Measurements from ENCODE around the gene ASB9.

The ASB9 gene

DNA sequence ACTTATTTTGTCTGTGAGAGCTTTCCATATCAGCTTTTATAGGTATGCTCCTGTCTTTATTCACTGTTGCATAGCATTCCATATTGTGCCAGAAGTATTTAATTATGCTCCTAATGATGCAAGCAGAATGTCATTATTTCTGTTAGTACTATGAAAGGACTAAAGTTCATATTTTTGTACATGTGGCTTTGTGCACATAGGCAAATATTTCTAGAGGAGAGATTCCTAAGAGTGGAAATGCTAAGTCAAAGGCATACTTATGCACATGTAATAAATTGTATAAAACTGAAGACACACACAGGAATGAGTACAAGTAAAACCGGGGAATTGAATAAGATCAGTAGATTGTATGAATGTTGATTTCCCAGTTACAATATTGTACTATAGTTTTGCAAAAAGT, 1.9 kb upstream of the ASB9 start:
- TF ChIP-seq POLR2AphosphoS5 (IDR thresholded peaks at IDR 0.05; ENCODE audit: low read depth, low read length) (no peak), FOXP2 (optimal IDR thresholded peaks at IDR 0.05; ENCODE audit: borderline replicate concordance, extremely low read depth, extremely low read length, insufficient read depth) (no peak), TAF1 (IDR thresholded peaks at IDR 0.05; ENCODE audit: borderline replicate concordance, insufficient read depth, low read length) (no peak), SIN3A (IDR thresholded peaks at IDR 0.05; ENCODE audit: borderline replicate concordance, insufficient read depth, low read length) (no peak)
- TF ChIP-seq, protein P1, sequence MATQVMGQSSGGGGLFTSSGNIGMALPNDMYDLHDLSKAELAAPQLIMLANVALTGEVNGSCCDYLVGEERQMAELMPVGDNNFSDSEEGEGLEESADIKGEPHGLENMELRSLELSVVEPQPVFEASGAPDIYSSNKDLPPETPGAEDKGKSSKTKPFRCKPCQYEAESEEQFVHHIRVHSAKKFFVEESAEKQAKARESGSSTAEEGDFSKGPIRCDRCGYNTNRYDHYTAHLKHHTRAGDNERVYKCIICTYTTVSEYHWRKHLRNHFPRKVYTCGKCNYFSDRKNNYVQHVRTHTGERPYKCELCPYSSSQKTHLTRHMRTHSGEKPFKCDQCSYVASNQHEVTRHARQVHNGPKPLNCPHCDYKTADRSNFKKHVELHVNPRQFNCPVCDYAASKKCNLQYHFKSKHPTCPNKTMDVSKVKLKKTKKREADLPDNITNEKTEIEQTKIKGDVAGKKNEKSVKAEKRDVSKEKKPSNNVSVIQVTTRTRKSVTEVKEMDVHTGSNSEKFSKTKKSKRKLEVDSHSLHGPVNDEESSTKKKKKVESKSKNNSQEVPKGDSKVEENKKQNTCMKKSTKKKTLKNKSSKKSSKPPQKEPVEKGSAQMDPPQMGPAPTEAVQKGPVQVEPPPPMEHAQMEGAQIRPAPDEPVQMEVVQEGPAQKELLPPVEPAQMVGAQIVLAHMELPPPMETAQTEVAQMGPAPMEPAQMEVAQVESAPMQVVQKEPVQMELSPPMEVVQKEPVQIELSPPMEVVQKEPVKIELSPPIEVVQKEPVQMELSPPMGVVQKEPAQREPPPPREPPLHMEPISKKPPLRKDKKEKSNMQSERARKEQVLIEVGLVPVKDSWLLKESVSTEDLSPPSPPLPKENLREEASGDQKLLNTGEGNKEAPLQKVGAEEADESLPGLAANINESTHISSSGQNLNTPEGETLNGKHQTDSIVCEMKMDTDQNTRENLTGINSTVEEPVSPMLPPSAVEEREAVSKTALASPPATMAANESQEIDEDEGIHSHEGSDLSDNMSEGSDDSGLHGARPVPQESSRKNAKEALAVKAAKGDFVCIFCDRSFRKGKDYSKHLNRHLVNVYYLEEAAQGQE (IDR thresholded peaks at IDR 0.05; ENCODE audit: insufficient read depth in 1 of 2, low read depth in 2 of 2, low read length in 2 of 2), result no peak

DNA sequence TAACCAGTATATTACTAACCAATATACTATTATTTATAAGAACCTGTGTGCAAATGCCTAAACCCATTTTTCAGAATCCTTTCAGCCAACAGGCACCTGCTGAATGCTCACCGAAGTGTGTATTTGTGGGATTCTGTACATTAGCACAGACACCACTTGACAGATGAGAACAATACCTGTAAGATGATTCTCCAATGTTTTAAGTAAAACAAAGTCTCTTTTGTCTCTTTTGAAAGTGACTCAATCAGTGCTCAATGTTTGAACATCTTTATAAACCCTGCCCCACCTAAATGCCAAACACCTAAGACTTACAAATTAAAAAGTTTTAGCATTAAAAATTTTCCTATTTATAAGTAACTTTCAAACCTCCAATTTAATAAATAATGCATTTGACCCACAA, 763 bp downstream of the ASB9 start:
- TF ChIP-seq, protein P1 (IDR thresholded peaks at IDR 0.05; ENCODE audit: insufficient read depth in 1 of 2, low read depth in 2 of 2, low read length in 2 of 2), result no peak
- TF ChIP-seq FOXP2 (optimal IDR thresholded peaks at IDR 0.05; ENCODE audit: borderline replicate concordance, extremely low read depth, extremely low read length, insufficient read depth) (no peak), POLR2AphosphoS5 (IDR thresholded peaks at IDR 0.05; ENCODE audit: low read depth, low read length) (no peak)

GRCh38 chrX:15254852-15255251, 15.0 kb downstream of the ASB9 start:
- TF ChIP-seq, protein P1 (IDR thresholded peaks at IDR 0.05; ENCODE audit: insufficient read depth in 1 of 2, low read depth in 2 of 2, low read length in 2 of 2), result no peak
- TF ChIP-seq TAF1 (IDR thresholded peaks at IDR 0.05; ENCODE audit: borderline replicate concordance, insufficient read depth, low read length) (no peak), SIN3A (IDR thresholded peaks at IDR 0.05; ENCODE audit: borderline replicate concordance, insufficient read depth, low read length) (no peak), POLR2AphosphoS5 (IDR thresholded peaks at IDR 0.05; ENCODE audit: low read depth, low read length) (no peak), FOXP2 (optimal IDR thresholded peaks at IDR 0.05; ENCODE audit: borderline replicate concordance, extremely low read depth, extremely low read length, insufficient read depth) (no peak)

DNA sequence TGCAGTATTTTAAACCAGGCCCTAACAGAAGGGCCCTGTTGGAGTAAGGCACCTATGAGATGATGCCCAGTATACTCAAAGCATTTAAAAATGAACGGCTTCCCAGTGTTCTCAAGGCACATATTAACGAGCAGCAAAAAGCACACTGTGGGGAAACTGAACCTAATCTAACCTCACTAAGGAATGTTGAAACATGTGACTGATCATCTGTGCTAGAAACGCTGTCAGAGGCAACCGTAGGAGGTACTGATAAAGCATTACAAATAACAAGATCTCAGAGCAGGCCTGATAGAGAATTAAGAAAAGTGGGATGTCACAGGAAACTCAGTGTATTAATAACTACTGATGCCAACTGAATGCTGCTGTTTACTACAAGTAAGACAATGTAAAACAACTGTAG, 24.0 kb downstream of the ASB9 start:
- TF ChIP-seq FOXP2 (optimal IDR thresholded peaks at IDR 0.05; ENCODE audit: borderline replicate concordance, extremely low read depth, extremely low read length, insufficient read depth) (no peak), TAF1 (IDR thresholded peaks at IDR 0.05; ENCODE audit: borderline replicate concordance, insufficient read depth, low read length) (no peak), POLR2AphosphoS5 (IDR thresholded peaks at IDR 0.05; ENCODE audit: low read depth, low read length) (no peak), SIN3A (IDR thresholded peaks at IDR 0.05; ENCODE audit: borderline replicate concordance, insufficient read depth, low read length) (no peak)
- TF ChIP-seq, protein P1 (IDR thresholded peaks at IDR 0.05; ENCODE audit: insufficient read depth in 1 of 2, low read depth in 2 of 2, low read length in 2 of 2), result no peak

- TF ChIP-seq TAF1 (IDR thresholded peaks at IDR 0.05; ENCODE audit: borderline replicate concordance, insufficient read depth, low read length), result no peak
- TF ChIP-seq, protein P1 (IDR thresholded peaks at IDR 0.05; ENCODE audit: insufficient read depth in 1 of 2, low read depth in 2 of 2, low read length in 2 of 2), result no peak
- TF ChIP-seq SIN3A (IDR thresholded peaks at IDR 0.05; ENCODE audit: borderline replicate concordance, insufficient read depth, low read length), result no peak
- TF ChIP-seq FOXP2 (optimal IDR thresholded peaks at IDR 0.05; ENCODE audit: borderline replicate concordance, extremely low read depth, extremely low read length, insufficient read depth), result no peak
- TF ChIP-seq POLR2AphosphoS5 (IDR thresholded peaks at IDR 0.05; ENCODE audit: low read depth, low read length), result no peak
Measured at GRCh38 chrX:15244421-15244820, 25.5 kb downstream of the ASB9 start.
